ENCODE results near the gene NQO1.
"Not testable (repeated sequence)": the region's sequence is repeated elsewhere in the genome, so short reads cannot be mapped to it uniquely, and the experiment has no call there.

NQO1 gene

GRCh38 chr16:69741951-69742904 is 15.9 kb upstream of the NQO1 start:
- DNase-seq: no peak

DNA sequence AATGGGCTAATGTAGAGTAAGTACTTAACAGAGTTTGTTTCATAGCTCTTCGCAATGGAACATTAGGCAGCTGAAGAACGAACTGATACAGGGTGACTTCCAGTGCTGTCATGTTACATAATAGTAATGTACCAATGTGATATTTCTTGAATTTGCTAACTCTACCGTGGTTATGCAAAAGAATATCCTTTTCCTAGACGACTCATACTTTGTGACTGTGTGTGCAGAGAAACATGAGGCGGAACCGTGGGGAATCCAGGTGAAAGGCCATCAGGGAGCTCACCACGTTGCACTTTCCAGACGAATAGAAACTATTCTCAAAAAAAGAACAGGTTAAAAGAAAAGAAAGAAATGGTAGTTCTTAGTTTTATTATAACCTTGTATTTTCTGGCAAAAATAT is 15.2 kb upstream of the NQO1 start:
- no peak for DNase-seq

- no peak for DNase-seq
Observed at GRCh38 chr16:69732101-69732500, 5.7 kb upstream of the NQO1 start.

DNA sequence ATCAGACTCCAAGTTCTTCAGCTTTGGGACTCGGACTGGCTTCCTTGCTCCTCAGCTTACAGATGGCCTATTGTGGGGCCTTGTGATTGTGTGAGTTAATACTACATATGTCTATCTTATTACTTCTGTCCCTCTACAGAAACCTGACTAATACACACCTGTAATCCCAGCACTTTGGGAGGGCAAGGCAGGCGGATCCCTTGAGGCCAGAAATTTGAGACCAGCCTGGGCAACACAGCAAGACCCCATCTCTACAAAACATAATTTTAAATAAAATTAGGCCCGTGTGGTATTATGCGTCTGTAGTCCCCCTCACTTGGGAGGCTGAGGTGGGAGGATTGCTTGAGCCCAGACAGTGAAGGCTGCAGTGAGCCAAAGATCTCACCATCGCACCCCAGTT is 4.9 kb upstream of the NQO1 start:
- not testable (repeated sequence) for DNase-seq

- DNase-seq: not testable (repeated sequence)
Observed at GRCh38 chr16:69729030-69729429, 2.7 kb upstream of the NQO1 start.

- no peak for DNase-seq
Observed at GRCh38 chr16:69727916-69728270, 1.5 kb upstream of the NQO1 start.

DNA sequence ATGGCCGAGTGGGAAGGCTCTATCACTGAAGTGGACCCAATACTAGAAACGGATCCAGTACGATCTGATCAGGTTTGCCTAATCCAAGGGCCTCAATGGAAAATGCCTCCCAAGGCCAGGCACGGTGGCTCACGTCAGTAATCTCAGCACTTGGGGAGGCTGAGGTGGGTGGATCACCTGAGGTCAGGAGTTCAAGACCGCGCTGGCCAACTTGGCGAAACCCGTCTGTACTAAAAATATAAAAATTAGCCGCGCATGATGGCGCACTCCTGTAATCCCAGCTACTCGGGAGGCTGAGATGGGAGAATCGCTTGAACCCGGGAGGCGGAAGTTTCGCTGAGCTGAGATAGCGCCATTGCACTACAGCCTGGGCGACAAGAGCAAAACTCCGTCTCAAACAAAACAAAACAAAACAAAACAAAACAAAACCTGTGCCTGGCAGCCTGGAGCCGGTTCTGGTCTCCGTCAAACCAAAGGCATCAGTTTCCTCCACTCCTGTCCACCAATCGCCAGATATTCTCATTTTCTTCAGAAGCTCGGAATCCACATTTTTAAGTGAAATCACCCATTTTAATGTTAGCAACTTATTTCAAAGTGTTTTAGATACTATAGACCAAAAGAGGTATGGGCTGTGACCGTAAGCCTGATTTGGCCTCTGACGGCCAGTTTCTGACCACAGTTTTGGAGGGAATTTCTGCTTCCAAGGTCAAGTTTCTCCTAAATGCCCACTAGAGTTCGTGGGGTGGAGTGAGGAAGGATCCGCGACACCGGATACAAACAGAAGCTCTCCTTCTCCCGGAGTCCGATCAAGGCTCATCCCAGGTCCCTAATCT is 664 bp downstream of the NQO1 start:
- no peak for DNase-seq

DNA sequence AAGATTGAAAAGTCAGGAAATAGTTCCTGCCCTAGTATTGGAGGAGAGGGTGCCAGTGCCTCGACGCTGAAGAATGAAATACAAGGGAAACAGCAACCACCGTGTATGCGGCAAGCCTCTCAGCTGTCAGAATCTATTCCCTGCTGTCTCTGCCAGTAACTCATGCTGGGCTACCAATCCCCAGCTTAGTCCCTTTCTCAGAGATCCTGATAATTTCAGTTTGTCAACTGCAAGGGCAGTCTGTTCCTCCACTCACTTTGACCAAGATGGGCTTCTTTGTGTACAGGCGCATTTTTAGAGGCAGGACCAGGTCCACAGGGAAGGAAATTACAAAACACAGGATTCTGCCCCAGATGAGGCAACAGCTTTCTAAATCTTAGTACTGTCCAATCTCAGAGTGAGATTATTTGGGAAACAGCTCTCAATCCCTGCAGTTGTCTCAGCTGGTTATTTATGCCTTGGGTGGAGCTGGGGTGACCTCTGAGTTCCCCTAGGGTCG is 1.3 kb downstream of the NQO1 start:
- no peak for DNase-seq

- DNase-seq: no peak
Observed at GRCh38 chr16:69724414-69724873, 1.9 kb downstream of the NQO1 start.

DNA sequence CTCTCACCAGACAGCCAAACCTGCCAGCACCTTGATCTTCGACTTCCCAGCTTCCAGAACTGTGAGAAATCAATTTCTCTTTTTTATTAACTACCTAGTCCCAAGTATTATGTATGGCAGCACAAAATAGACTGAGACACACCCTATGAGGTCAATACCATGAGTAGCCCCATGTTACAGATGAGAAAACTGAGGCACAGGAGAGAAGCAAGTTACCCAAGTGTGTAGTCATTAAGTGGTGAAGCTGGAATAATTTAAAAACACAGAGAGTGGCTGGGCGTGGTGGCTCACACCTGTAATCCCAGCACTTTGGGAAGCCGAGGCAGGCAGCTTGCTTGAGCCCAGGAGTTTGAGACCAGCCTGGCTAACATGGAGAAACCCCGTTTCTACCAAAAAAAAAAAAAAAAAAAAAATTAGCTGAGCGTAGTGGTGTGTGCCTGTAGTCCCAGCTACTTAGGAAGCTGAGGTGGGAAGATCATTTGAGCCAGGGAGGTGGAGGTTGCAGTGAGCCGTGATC is 4.9 kb downstream of the NQO1 start:
- no peak for DNase-seq

GRCh38 chr16:69720822-69721430 is 5.4 kb downstream of the NQO1 start:
- no peak for DNase-seq

DNA sequence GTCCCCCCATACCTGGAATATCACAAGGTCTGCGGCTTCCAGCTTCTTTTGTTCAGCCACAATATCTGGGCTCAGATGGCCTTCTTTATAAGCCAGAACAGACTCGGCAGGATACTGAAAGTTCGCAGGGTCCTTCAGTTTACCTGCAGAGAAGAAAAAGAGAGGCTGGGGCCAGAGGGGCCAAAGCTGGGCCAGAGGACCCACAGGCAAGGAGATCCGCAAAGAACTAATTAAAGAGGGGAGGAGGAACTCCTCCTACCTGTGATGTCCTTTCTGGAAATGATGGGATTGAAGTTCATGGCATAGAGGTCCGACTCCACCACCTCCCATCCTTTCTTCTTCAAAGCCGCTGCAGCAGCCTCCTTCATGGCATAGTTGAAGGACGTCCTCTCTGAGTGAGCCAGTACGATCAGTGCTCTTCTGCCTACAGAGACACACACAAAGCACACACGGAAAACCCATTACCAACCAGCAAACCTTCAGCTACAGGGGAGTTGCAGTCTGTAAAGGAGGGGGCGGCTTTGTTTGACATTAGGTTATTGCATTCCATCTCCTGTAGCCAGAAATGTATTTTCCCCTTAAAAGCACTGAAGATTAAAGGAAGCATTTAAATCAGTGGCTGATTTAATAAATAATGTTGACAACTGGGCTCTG is 8.1 kb downstream of the NQO1 start:
- DNase-seq: no peak

DNA sequence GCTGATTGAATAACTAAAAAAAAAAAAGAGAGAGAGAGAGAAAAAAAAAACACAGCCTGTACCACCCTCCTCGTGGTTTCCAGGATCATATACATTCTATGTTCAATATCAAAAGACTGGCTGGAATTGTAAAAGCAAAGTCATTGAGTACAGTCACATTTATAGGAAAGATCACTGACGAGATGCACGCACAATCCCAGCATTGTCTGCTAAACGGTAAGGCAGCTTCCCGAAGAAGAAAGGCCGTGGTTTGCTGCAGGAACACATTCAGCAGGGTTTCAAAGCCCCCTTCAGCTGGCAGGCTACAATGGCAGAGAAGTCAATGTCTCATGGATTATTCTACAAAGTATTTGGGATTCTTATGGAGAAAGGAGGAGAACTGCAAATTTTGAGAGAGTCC is 9.3 kb downstream of the NQO1 start:
- no peak for DNase-seq

DNA sequence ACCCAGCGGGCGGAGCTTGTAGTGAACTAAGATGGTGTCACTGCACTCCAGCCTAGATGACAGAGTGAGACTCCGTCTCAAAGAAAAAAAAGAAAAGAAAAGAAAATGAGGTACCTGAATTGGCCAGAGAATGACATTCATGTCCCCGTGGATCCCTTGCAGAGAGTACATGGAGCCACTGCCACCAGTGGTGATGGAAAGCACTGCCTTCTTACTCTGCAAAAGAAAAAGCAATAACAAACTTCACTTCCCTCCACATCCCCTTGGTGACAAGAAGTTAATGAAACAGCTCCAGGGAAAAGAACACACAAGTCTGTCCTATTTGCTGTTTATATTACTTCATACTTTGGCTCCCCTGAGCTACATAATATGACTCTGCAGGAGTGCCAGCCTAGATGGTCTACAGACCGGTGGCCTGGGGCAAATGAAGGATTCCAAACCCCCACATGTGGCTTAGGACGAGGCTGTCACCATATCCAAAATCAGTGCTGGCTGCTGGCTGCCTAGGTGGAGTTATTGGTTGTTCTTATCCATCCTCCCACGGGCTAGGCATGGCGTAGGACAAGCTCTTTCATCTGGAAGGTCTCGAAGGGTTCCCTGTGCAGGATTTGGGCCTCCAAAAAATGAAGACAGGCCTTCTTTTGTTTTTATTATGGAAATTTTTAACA is 13.3 kb downstream of the NQO1 start:
- no peak for DNase-seq

DNA sequence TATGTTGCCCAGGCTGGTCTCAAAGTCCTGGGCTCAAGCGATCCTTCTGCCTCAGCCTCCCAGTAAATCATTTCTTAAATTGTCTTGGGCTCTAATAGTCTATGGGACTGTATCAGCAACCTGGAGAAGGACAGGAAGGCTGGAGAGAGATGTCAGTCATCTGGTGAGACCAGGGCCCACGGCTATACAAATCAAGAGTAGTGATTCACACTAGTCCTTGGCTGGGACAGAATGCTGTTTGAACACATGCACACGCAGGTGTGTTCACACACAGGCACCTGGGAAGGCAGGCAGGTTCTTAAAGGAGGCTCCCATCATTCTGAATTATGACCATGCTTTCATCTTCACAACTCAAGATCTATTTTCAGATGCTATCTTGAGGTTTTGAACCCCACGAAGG is 14.1 kb downstream of the NQO1 start:
- no peak for DNase-seq

DNA sequence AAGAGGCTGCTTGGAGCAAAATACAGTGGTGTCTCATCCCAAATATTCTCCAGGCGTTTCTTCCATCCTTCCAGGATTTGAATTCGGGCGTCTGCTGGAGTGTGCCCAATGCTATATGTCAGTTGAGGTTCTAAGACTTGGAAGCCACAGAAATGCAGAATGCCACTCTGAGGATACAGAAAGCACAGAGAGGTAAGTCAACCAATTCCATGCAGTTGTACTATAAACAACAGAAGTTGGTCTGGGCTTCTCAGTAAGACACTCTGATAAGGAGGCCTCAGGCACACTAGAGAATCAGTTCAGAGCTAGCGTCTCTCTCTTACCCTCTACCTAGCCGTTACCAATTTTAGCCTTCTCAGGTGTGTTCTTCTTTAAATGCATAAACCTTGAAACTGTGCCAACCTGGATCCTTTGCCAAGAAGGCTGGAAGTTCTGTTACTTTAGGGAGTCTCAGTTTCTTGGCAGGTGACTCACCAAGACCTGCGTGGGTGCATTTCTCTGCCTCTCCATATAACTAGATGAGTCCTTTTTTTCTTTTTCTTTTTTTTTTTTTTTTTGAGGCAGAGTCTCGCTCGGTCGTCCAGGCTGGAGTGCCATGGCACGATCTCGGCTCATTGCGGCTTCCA is 15.1 kb downstream of the NQO1 start:
- peak; percentile 37 for DNase-seq

DNA sequence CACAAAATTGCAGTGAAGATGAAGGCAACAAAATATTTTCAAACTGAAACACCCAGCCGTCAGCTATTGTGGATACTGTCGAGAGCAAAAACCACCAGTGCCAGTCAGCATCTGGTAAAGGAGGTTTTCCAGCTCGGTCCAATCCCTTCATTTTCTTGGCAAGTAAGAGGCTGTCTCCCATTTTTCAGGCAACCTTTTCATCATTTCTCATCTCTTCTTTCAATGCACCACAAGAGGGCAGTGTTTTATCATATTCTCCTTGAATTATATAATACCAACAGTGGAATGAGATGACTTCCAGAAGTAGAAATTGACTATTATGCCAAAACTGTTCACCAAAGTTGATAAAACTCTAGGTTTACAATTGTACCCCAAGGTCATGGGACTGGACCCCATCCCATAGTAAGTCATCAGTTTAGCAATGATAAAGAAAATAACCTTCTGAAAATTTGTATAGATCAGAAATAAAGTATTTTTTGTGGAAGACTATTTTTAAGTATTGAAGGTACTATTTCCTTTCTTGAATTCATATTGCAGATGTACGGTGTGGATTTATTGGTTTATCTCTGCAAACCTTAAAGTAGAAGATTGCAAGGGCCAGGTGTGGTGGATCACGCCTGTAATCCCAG is 16.8 kb downstream of the NQO1 start:
- no peak for DNase-seq

- DNase-seq: no peak
Observed at GRCh38 chr16:69707920-69708683, 18.3 kb downstream of the NQO1 start.

GRCh38 chr16:69706975-69707340 is 19.4 kb downstream of the NQO1 start:
- DNase-seq: no peak

All from activated CD4-positive, alpha-beta T cell treated with anti-CD3 and anti-CD28 coated beads for 48 hours (primary cell).